ENCODE results near the gene TIMM23.

GRCh38 chr10:46052057-46052790, 79.9 kb downstream of the TIMM23 start:
- TF ChIP-seq CTCF (IDR thresholded peaks at IDR 0.05) (no peak), POLR2A (IDR thresholded peaks at IDR 0.05) (no peak)

Measured in ovary (tissue), 3 donors.